ENCODE measurements around the gene MEMO1.

GRCh38 chr2:31828891-31829290 is 181.9 kb downstream of the MEMO1 start:
- TF ChIP-seq CTCF (conservative IDR thresholded peaks at IDR 0.05; ENCODE audit: low read depth, low read length) (no peak), POLR2A (IDR thresholded peaks at IDR 0.05; ENCODE audit: low read depth, low read length) (no peak), USF2 (IDR thresholded peaks at IDR 0.05; ENCODE audit: low read depth, low read length) (no peak), RFX5 (IDR thresholded peaks at IDR 0.05; ENCODE audit: low read depth, low read length) (no peak), MAZ (IDR thresholded peaks at IDR 0.05; ENCODE audit: borderline replicate concordance, low read depth, low read length) (no peak), CHD1 (IDR thresholded peaks at IDR 0.05; ENCODE audit: low read depth, low read length) (no peak)

All from IMR-90 (cell line).